H1 (cell line): ENCODE measurements around the gene FGFBP1. TPM values are rescaled to one million over a fixed set of nuclear protein-coding genes. Genes with fewer than 3 reads are reported as not detected.

Experiments used
- BACH1 ChIP-seq: IDR thresholded peaks from 2 replicates; pipeline ENCODE4 v1.6.1; 2012; ENCODE audit warnings: low read length, improper control_type of control experiment
- CBX8 ChIP-seq: fragments of 300-800, 300-1000 bp; sonication (generic); IDR thresholded peaks from 2 replicates; pipeline ENCODE4 v1.7.1; 2016; ENCODE audit warnings: low read depth, low read length, borderline replicate concordance
- GTF2F1 ChIP-seq: IDR thresholded peaks from 2 replicates; pipeline ENCODE4 v1.6.1; 2012; ENCODE audit warnings: low read depth, low read length, improper control_type of control experiment, borderline replicate concordance
- HDAC2 ChIP-seq, 2 experiments: fragments of 300-600 bp in 1 of 2; sonication (generic) in 1 of 2; IDR thresholded peaks; 2 replicates each; pipeline ENCODE4 v1.6.1; 2011 to 2012; ENCODE audit warnings: low read depth in 2 of 2, low read length in 2 of 2, mild to moderate bottlenecking in 2 of 2, moderate library complexity in 2 of 2, borderline replicate concordance in 1 of 2, inconsistent platforms in 1 of 2
- HDAC6 ChIP-seq: IDR thresholded peaks from one replicate; pipeline ENCODE4 v1.7.1; 2012; ENCODE audit warnings: low read depth, mild to moderate bottlenecking, inconsistent platforms, low read length, moderate library complexity
- polyA plus RNA-seq, 7 experiments: library from polyadenylated mRNA; depleted of rRNA in 3 of 7; stranded (reverse) in 5 of 7; unstranded in 2 of 7; fragments of >200 nt in 5 of 7; fragments of 200-250 nt in 2 of 7; gene quantifications; 1 replicate in 5 of 7; 2 replicates in 1 of 7; 4 replicates in 1 of 7; pipeline versions ENCODE4 v1.2.1 to v1.2.3, GENCODE V29; 2011 to 2013; ENCODE audit warnings: missing spikeins in 2 of 7, mixed read lengths in 2 of 7
- total RNA-seq: library from RNA; stranded (reverse); fragmentation: NEBNext Ultra II Directional; extraction: Animal tissue kit (Norgen Biotek cat#: 25700); gene quantifications from 2 replicates; pipeline ENCODE4 v1.2.1, GENCODE V29; 2021
- TF ChIP-seq, protein P1 (sequence below): IDR thresholded peaks from 2 replicates; pipeline ENCODE4 v1.6.1; 2012; ENCODE audit warnings: low read length, inconsistent platforms

Gene FGFBP1
- total and polyA plus RNA-seq, 2 of the 8 experiments (the other 6 are each of a cell fraction or from before 2014, with no cell fraction given): 0.17 to 0.20 TPM

DNA sequence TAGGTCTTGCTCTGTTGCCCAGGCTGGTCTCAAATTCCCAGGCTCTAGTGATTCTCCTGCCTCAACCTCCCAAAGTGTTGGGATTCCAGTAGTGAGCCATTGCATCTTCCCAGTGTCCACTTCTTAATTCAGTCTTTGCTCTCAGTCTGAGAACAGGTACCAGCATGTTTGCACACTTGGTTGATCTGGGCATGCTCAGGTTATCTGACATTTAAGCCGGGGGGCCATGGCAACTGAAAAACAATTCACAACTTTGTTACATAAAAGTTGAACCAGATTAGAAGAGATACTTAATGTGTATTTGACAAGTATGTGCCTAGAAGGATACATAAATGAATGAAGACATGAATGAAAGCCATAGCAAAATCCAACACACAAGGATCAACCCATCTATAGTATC, 39.0 kb downstream of the FGFBP1 start (continued):
- TF ChIP-seq, protein P1, sequence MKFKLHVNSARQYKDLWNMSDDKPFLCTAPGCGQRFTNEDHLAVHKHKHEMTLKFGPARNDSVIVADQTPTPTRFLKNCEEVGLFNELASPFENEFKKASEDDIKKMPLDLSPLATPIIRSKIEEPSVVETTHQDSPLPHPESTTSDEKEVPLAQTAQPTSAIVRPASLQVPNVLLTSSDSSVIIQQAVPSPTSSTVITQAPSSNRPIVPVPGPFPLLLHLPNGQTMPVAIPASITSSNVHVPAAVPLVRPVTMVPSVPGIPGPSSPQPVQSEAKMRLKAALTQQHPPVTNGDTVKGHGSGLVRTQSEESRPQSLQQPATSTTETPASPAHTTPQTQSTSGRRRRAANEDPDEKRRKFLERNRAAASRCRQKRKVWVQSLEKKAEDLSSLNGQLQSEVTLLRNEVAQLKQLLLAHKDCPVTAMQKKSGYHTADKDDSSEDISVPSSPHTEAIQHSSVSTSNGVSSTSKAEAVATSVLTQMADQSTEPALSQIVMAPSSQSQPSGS: no peak
- TF ChIP-seq CBX8: no peak
- no peak for TF ChIP-seq BACH1
- no peak for TF ChIP-seq HDAC6
- no peak for TF ChIP-seq GTF2F1
- TF ChIP-seq HDAC2 (IDR thresholded peaks at IDR 0.05; ENCODE audit: borderline replicate concordance in 1 of 2, low read depth in 2 of 2, low read length in 2 of 2): no peak
